Panc1 (cell line): ENCODE measurements around the gene CHCHD10. TPM values are rescaled to one million over a fixed set of nuclear protein-coding genes. Genes with fewer than 3 reads are reported as not detected.

Experiments
- ATAC-seq: fragments of 200-7000 bp; cut with Tn5 transposase; 2 replicates; pipeline ENCODE4 v1.9.1; 2020; ENCODE audit warnings: mild to moderate bottlenecking, moderate library complexity
- BruUV-seq: library from RNA; stranded (reverse); fragments of 400-500 nt; replicated peaks from 2 replicates; lab custom pipeline; 2021; lab: Mats Ljungman, UMichigan
- CTCF ChIA-PET: fragments of 300-600 bp; sonication (Branson Sonifier 250); formaldehyde crosslinking; loops from one replicate; lab custom pipeline; 2022; ENCODE audit warnings: antibody characterized with exemption; lab: Charles Lee
- POLR2A ChIA-PET: fragments of 300-600 bp; sonication (Branson Sonifier 250); formaldehyde crosslinking; loops from one replicate; lab custom pipeline; 2022; ENCODE audit warnings: antibody characterized with exemption; lab: Charles Lee
- DNase-seq: peaks from one replicate; pipeline ENCODE4 v3.0.0-alpha.2; 2010; ENCODE audit warnings: low read depth, low spot score
- H3K27ac ChIP-seq: 2 replicates; pipeline ENCODE4 v1.5.1; 2011; ENCODE audit warnings: mild to moderate bottlenecking, low read length, inconsistent platforms
- H3K27me3 ChIP-seq: fragments of 200-500 bp; sonication (Bioruptor generic); 2 replicates; pipeline ENCODE4 v1.6.0; 2014; ENCODE audit warnings: low read length, inconsistent platforms; ENCODE audit not compliant: control insufficient read depth, insufficient read depth
- H3K36me3 ChIP-seq: fragments of 200-500 bp; sonication (Bioruptor generic); 2 replicates; pipeline ENCODE4 v1.5.1; 2014; ENCODE audit warnings: inconsistent platforms, mild to moderate bottlenecking, low read length, moderate library complexity; ENCODE audit not compliant: control insufficient read depth, insufficient read depth
- H3K4me1 ChIP-seq: 2 replicates; pipeline ENCODE4 v1.5.1; 2011; ENCODE audit warnings: inconsistent platforms, mild to moderate bottlenecking, low read length, moderate library complexity; ENCODE audit not compliant: control insufficient read depth, insufficient read depth
- H3K4me3 ChIP-seq, 2 experiments: 2 replicates each; pipeline ENCODE4 v1.5.1; 2011 to 2012; ENCODE audit warnings: low read depth in 2 of 2, low read length in 2 of 2, mild to moderate bottlenecking in 2 of 2, inconsistent platforms in 1 of 2, moderate library complexity in 1 of 2
- H3K9me3 ChIP-seq: fragments of 200-500 bp; sonication (Bioruptor generic); 2 replicates; pipeline ENCODE4 v1.5.1; 2014; ENCODE audit warnings: low read depth, mild to moderate bottlenecking, inconsistent platforms, low read length, moderate library complexity; ENCODE audit not compliant: control insufficient read depth, insufficient read depth
- CTCF ChIP-seq: fragments of 450-650 bp; IDR thresholded peaks from 2 replicates; pipeline ENCODE4 v1.5.1; 2017; ENCODE audit warnings: mild to moderate bottlenecking
- POLR2AphosphoS5 ChIP-seq: IDR thresholded peaks from 2 replicates; pipeline ENCODE4 v1.6.1; 2012; ENCODE audit warnings: mild to moderate bottlenecking, low read depth, low read length, moderate library complexity
- SIN3A ChIP-seq: IDR thresholded peaks from 2 replicates; pipeline ENCODE4 v1.6.1; 2012; ENCODE audit warnings: low read depth, mild to moderate bottlenecking, low read length, moderate library complexity, borderline replicate concordance; ENCODE audit not compliant: insufficient read depth
- TCF7L2 ChIP-seq: IDR thresholded peaks from 2 replicates; pipeline ENCODE4 v1.6.1; 2011; ENCODE audit warnings: mild to moderate bottlenecking, low read depth, low read length, inconsistent platforms
- in situ Hi-C: cut with HindIII; loops from 2 replicates; pipeline ENCODE4 v1.10.0; 2016; ENCODE audit warnings: low sequenced_read_pairs, low pct_unique_long_range_greater_than_20kb
- intact Hi-C: fragments of 100-400 bp; cut with micrococcal nuclease; formaldehyde crosslinking; loops from one replicate; pipeline ENCODE4 v1.10.0; 2022; ENCODE audit not compliant: unreplicated experiment
- total RNA-seq: library from RNA; stranded (reverse); gene quantifications from one replicate; pipeline ENCODE4 v1.2.1, GENCODE V29; 2021; ENCODE audit not compliant: unreplicated experiment
- TF ChIP-seq, protein P1 (sequence below), 2 experiments: IDR thresholded peaks; 2 replicates each; pipeline ENCODE4 v1.6.1; 2011 to 2012; ENCODE audit warnings: low read depth in 2 of 2, control low read depth in 1 of 2, low read length in 1 of 2, mild to moderate bottlenecking in 1 of 2, moderate library complexity in 1 of 2; ENCODE audit not compliant: insufficient read depth in 1 of 2

CHCHD10 gene
- total RNA-seq, 1 experiment from 2014 or later = 84.4 TPM

DNA sequence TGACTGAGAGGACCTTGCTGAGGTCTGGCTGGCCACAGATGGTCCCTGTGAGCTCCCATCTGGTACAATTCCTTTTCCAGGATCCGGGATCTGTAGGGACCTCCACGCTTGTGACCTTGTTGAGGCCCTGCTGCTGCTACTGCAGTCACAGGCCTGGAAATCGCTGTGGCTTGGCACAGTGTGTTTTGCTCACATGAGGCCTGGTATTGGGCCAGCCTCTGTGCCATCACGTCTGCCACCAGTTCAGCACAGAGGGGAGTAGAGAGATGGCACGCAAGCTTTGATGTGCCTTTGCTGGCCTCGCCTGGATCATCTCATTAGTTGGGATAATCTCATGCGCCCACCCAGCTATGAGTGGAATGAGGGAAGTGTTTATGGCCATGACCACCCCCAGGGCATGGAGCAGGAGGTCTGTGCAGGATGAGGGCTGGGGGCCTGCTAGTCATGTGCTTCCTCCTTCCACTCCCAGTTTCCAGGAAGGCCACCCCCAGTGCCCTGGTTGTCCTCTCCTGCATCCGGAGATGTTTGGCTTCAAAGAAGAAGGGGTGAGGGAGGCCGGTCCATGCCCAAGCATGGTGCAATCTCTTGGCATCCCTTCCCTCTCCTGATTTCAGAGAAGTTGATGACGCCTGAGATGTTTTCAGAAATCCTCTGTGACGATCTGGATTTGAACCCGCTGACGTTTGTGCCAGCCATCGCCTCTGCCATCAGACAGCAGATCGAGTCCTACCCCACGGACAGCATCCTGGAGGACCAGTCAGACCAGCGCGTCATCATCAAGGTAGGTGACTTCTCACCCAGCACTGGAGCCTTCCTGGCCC is 48.6 kb upstream of the CHCHD10 start:
- ChIA-PET CTCF (interaction anchor here (0.6 kb wide), 1 partner anchor 41 kb away, joined by 7 read pairs; the partner anchor contains the start of gene SLC2A11), POLR2A (no interaction called here)
- ATAC-seq (no peak), DNase-seq (no peak)
- Histone ChIP-seq H3K27ac (no peak overlapping the region), H3K36me3 (peaks cover 3% of the 10 kb centered on the region; the same call in 1 of the 2 replicates), H3K4me1 (no peaks in the 10 kb centered on the region), H3K9me3 (no peaks in the 10 kb centered on the region), H3K4me3 (no peak overlapping the region), H3K27me3 (no peaks in the 10 kb centered on the region)
- in situ Hi-C loops = no loop called here
- intact Hi-C loops = no loop called here
- TF ChIP-seq SIN3A (no peak), POLR2AphosphoS5 (no peak), TCF7L2 (no peak), CTCF (no peak)
- TF ChIP-seq, protein P1, sequence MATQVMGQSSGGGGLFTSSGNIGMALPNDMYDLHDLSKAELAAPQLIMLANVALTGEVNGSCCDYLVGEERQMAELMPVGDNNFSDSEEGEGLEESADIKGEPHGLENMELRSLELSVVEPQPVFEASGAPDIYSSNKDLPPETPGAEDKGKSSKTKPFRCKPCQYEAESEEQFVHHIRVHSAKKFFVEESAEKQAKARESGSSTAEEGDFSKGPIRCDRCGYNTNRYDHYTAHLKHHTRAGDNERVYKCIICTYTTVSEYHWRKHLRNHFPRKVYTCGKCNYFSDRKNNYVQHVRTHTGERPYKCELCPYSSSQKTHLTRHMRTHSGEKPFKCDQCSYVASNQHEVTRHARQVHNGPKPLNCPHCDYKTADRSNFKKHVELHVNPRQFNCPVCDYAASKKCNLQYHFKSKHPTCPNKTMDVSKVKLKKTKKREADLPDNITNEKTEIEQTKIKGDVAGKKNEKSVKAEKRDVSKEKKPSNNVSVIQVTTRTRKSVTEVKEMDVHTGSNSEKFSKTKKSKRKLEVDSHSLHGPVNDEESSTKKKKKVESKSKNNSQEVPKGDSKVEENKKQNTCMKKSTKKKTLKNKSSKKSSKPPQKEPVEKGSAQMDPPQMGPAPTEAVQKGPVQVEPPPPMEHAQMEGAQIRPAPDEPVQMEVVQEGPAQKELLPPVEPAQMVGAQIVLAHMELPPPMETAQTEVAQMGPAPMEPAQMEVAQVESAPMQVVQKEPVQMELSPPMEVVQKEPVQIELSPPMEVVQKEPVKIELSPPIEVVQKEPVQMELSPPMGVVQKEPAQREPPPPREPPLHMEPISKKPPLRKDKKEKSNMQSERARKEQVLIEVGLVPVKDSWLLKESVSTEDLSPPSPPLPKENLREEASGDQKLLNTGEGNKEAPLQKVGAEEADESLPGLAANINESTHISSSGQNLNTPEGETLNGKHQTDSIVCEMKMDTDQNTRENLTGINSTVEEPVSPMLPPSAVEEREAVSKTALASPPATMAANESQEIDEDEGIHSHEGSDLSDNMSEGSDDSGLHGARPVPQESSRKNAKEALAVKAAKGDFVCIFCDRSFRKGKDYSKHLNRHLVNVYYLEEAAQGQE (IDR thresholded peaks at IDR 0.05; ENCODE audit: insufficient read depth in 1 of 2, low read depth in 2 of 2, low read length in 1 of 2) = no peak
- no TSS peak for BruUV-seq

DNA sequence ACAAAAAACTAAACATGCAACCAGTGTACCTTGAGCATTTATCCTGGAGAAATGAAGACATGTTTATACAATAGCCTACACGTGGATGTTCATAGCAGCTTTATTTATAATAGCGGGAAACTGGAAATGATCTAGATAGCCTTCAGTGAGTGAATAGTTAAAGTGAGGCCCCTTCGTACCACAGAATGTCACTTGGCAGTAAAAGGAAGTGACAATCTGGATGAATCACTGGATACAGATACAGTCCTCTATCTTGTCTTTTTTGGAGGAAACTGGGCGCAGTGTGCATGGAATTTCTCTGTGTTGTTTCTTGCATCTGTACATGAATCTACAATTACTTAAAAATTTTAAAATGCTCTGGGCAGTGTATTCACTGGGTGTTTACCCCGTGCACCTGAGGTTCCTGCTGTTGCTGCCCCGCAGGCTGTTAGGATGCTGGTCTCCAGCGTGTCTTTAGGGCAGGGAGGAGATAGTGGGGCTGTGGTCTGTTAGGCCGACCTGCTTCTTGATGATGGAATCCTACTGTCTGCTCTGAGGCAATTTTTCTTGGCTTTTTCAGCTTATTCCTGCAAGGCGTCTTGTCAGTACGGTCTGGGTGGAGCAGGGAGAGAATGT is 47.9 kb upstream of the CHCHD10 start:
- no TSS peak for BruUV-seq
- H3K4me3 ChIP-seq = no peak overlapping the region
- ChIA-PET POLR2A (no interaction called here), CTCF (interaction anchor here (0.6 kb wide), 1 partner anchor 42 kb away, joined by 7 read pairs; the partner anchor contains the start of gene SLC2A11)
- intact Hi-C loops (no loop called here), in situ Hi-C loops (no loop called here)
- H3K9me3 ChIP-seq = no peaks in the 10 kb centered on the region
- H3K36me3 ChIP-seq = peaks cover 4% of the 10 kb centered on the region; the same call in 1 of the 2 replicates
- H3K4me1 ChIP-seq = no peaks in the 10 kb centered on the region
- TF ChIP-seq TCF7L2 (no peak), POLR2AphosphoS5 (no peak), CTCF (no peak), SIN3A (no peak)
- TF ChIP-seq, protein P1 (IDR thresholded peaks at IDR 0.05; ENCODE audit: insufficient read depth in 1 of 2, low read depth in 2 of 2, low read length in 1 of 2) = no peak
- no peaks in the 10 kb centered on the region for H3K27me3 ChIP-seq
- ATAC-seq (no peak), DNase-seq (no peak)
- H3K27ac ChIP-seq = no peak overlapping the region
